H9 (cell line): ENCODE measurements around the gene NSRP1. TPM values are rescaled to one million over a fixed set of nuclear protein-coding genes. Genes with fewer than 3 reads are reported as not detected.

Experiments used
- DNase-seq: peaks from one replicate; pipeline ENCODE4 v3.0.0-alpha.2; 2017
- H2AFZ ChIP-seq: one replicate; pipeline ENCODE4 v1.6.1; 2013; ENCODE audit warnings: mild to moderate bottlenecking, low read length, control low read depth, moderate library complexity
- H2AK5ac ChIP-seq: 2 replicates; pipeline ENCODE4 v1.6.1; 2013; ENCODE audit warnings: low read length, control low read depth, mixed read lengths; ENCODE audit not compliant: insufficient read length
- H2BK120ac ChIP-seq: one replicate; pipeline ENCODE4 v1.6.1; 2013; ENCODE audit warnings: low read depth, mild to moderate bottlenecking, low read length, control low read depth, inconsistent platforms; ENCODE audit not compliant: poor library complexity, severe bottlenecking
- H2BK12ac ChIP-seq: 2 replicates; pipeline ENCODE4 v1.6.1; 2013; ENCODE audit warnings: low read length, control low read depth, mixed read lengths, low read depth; ENCODE audit not compliant: insufficient read length
- H2BK15ac ChIP-seq: 2 replicates; pipeline ENCODE4 v1.6.1; 2013; ENCODE audit warnings: low read depth, low read length, control low read depth
- H2BK20ac ChIP-seq: one replicate; pipeline ENCODE4 v1.6.1; 2013; ENCODE audit warnings: low read depth, mild to moderate bottlenecking, low read length, control low read depth, inconsistent platforms; ENCODE audit not compliant: poor library complexity, severe bottlenecking
- H2BK5ac ChIP-seq: 2 replicates; pipeline ENCODE4 v1.6.1; 2013; ENCODE audit warnings: low read length, control low read depth, mixed read lengths; ENCODE audit not compliant: insufficient read length
- H3K14ac ChIP-seq: 2 replicates; pipeline ENCODE4 v1.6.1; 2013; ENCODE audit warnings: low read length, control low read depth; ENCODE audit not compliant: insufficient read depth
- H3K18ac ChIP-seq: 2 replicates; pipeline ENCODE4 v1.6.1; 2013; ENCODE audit warnings: low read depth, mild to moderate bottlenecking, mixed read lengths, low read length, control low read depth; ENCODE audit not compliant: insufficient read length
- H3K23ac ChIP-seq: 2 replicates; pipeline ENCODE4 v1.6.1; 2013; ENCODE audit warnings: low read length, control low read depth, mixed read lengths, low read depth; ENCODE audit not compliant: insufficient read length
- H3K23me2 ChIP-seq: 2 replicates; pipeline ENCODE4 v1.6.1; 2013; ENCODE audit warnings: low read depth, mild to moderate bottlenecking, mixed read lengths, low read length, control low read depth; ENCODE audit not compliant: insufficient read length, poor library complexity, severe bottlenecking
- H3K27ac ChIP-seq: 2 replicates; pipeline ENCODE4 v1.5.1; 2013; ENCODE audit warnings: low read length, control low read depth, mixed read lengths, low read depth; ENCODE audit not compliant: insufficient read length
- H3K27me3 ChIP-seq: 2 replicates; pipeline ENCODE4 v1.6.1; 2013; ENCODE audit warnings: low read length, control low read depth, inconsistent platforms; ENCODE audit not compliant: insufficient read depth
- H3K4ac ChIP-seq: 2 replicates; pipeline ENCODE4 v1.6.1; 2013; ENCODE audit warnings: low read depth, mild to moderate bottlenecking, control low read depth, inconsistent platforms, low read length, moderate library complexity
- H3K4me1 ChIP-seq: 2 replicates; pipeline ENCODE4 v1.6.1; 2013; ENCODE audit warnings: low read length, control low read depth, inconsistent platforms; ENCODE audit not compliant: insufficient read depth
- H3K4me2 ChIP-seq: 2 replicates; pipeline ENCODE4 v1.6.1; 2013; ENCODE audit warnings: low read length, control low read depth, mixed read lengths; ENCODE audit not compliant: insufficient read length, insufficient read depth
- H3K56ac ChIP-seq: 2 replicates; pipeline ENCODE4 v1.6.1; 2013; ENCODE audit warnings: low read depth, mild to moderate bottlenecking, mixed read lengths, low read length, control low read depth; ENCODE audit not compliant: insufficient read length
- H3K79me1 ChIP-seq: 2 replicates; pipeline ENCODE4 v1.6.1; 2013; ENCODE audit warnings: low read depth, mild to moderate bottlenecking, moderate library complexity, low read length, control low read depth, inconsistent platforms; ENCODE audit not compliant: insufficient read depth, poor library complexity, severe bottlenecking
- H3K79me2 ChIP-seq: 2 replicates; pipeline ENCODE4 v1.6.1; 2013; ENCODE audit warnings: low read length, control low read depth, inconsistent platforms; ENCODE audit not compliant: insufficient read depth
- H3K9ac ChIP-seq: 2 replicates; pipeline ENCODE4 v1.6.1; 2013; ENCODE audit warnings: low read length, control low read depth, mixed read lengths; ENCODE audit not compliant: insufficient read length; ENCODE audit errors: extremely low read depth
- H3K9me3 ChIP-seq: one replicate; pipeline ENCODE4 v1.6.1; 2013; ENCODE audit warnings: low read depth, low read length, inconsistent platforms; ENCODE audit not compliant: control insufficient read depth
- H3T11ph ChIP-seq: one replicate; pipeline ENCODE4 v1.6.1; 2013; ENCODE audit warnings: mild to moderate bottlenecking, low read length, control low read depth, inconsistent platforms
- H4K20me1 ChIP-seq: one replicate; pipeline ENCODE4 v1.6.1; 2013; ENCODE audit not compliant: control insufficient read depth, insufficient read length, insufficient read depth
- H4K5ac ChIP-seq: 2 replicates; pipeline ENCODE4 v1.6.1; 2013; ENCODE audit warnings: low read depth, mild to moderate bottlenecking, mixed read lengths, low read length, control low read depth; ENCODE audit not compliant: insufficient read length
- H4K8ac ChIP-seq: replicated peaks from 2 replicates; pipeline ENCODE4 v1.6.1; 2013; ENCODE audit warnings: low read length, control low read depth, mixed read lengths, low read depth; ENCODE audit not compliant: insufficient read length
- H4K91ac ChIP-seq: 2 replicates; pipeline ENCODE4 v1.6.1; 2013; ENCODE audit warnings: low read depth, mild to moderate bottlenecking, moderate library complexity, mixed read lengths, low read length, control low read depth; ENCODE audit not compliant: insufficient read length
- H3K27ac Mint-ChIP-seq, 3 experiments: 2 replicates in 2 of 3; 3 replicates in 1 of 3; pipeline ENCODE4 v1.8.0; 2020 to 2021; ENCODE audit warnings: mixed read lengths in 3 of 3, mild to moderate bottlenecking in 1 of 3, moderate library complexity in 1 of 3
- H3K27me3 Mint-ChIP-seq: 2 replicates; pipeline ENCODE4 v1.8.0; 2021; ENCODE audit warnings: low read depth, mild to moderate bottlenecking, moderate library complexity, mixed read lengths
- H3K36me3 Mint-ChIP-seq, 3 experiments: 2 replicates in 2 of 3; 3 replicates in 1 of 3; pipeline ENCODE4 v1.8.0; 2020 to 2021; ENCODE audit warnings: low read depth in 3 of 3, mixed read lengths in 3 of 3; ENCODE audit not compliant: insufficient read depth in 1 of 3
- H3K4me1 Mint-ChIP-seq, 2 experiments: 2 replicates each; pipeline ENCODE4 v1.8.0; 2020; ENCODE audit warnings: mixed read lengths in 2 of 2
- H3K4me3 Mint-ChIP-seq, 2 experiments: 2 replicates in 1 of 2; 3 replicates in 1 of 2; pipeline ENCODE4 v1.8.0; 2020 to 2021; ENCODE audit warnings: mild to moderate bottlenecking in 2 of 2, mixed read lengths in 2 of 2, moderate library complexity in 1 of 2
- H3K9me3 Mint-ChIP-seq, 2 experiments: 2 replicates in 1 of 2; 3 replicates in 1 of 2; pipeline ENCODE4 v1.8.0; 2020; ENCODE audit warnings: mild to moderate bottlenecking in 2 of 2, mixed read lengths in 2 of 2, moderate library complexity in 1 of 2
- CTCF ChIP-seq: fragments of 200-600 bp; sonication (generic); conservative IDR thresholded peaks from 3 replicates; pipeline ENCODE4 v1.8.0; 2021; ENCODE audit warnings: antibody characterized with exemption, mild to moderate bottlenecking
- WGBS: extraction: QIAGEN DNeasy Blood & Tissue Kit; methylation state at CpG from one replicate; pipeline ENCODE4 v1.1.7; 2013; ENCODE audit warnings: missing lambda C conversion rate, low lambda C conversion rate, mixed read lengths; ENCODE audit not compliant: insufficient read length; ENCODE audit errors: extremely low coverage; 5-methylcytosine and 5-hydroxymethylcytosine counted together
- total RNA-seq: library from RNA; stranded (reverse); gene quantifications from 2 replicates; pipeline ENCODE4 v1.2.1, GENCODE V29; 2021

The NSRP1 gene
- total RNA-seq, 1 experiment from 2014 or later: 33.3 TPM

GRCh38 chr17:30104575-30105339 is 11.9 kb upstream of the NSRP1 start:
- H2BK12ac ChIP-seq: no peak overlapping the region
- H3K4me1 ChIP-seq: no peaks in the 10 kb centered on the region
- no peaks in the 10 kb centered on the region for H3K79me2 ChIP-seq
- no peak overlapping the region for H2BK120ac ChIP-seq
- peak overlapping the region; percentile 58 for H3K9ac ChIP-seq
- H3K4me2 ChIP-seq: peak overlapping the region; percentile 59
- peak overlapping the region; percentile 72 to 83 for H3K4me3 Mint-ChIP-seq
- H3K27me3 Mint-ChIP-seq: no peaks in the 10 kb centered on the region; the same call in 1 of the 2 replicates
- no peak overlapping the region for H4K8ac ChIP-seq
- H3K4me1 Mint-ChIP-seq: peaks cover 4 to 5% of the 10 kb centered on the region in 2 experiments; a peak in 3 of 4 replicates
- H2BK5ac ChIP-seq: no peak overlapping the region
- no peaks in the 10 kb centered on the region for H3K9me3 Mint-ChIP-seq
- no peak overlapping the region for H2BK15ac ChIP-seq
- no peak overlapping the region for H3K4ac ChIP-seq
- no peaks in the 10 kb centered on the region for H4K20me1 ChIP-seq
- H2AFZ ChIP-seq: peak overlapping the region; percentile 96
- no peaks in the 10 kb centered on the region for H3K27me3 ChIP-seq
- H3K14ac ChIP-seq: peak overlapping the region; percentile 46; the same call in 1 of the 2 replicates
- whole genome bisulfite sequencing: no CpG with 5 or more reads among the region's 29 CpGs
- H3K18ac ChIP-seq: peak overlapping the region; percentile 40
- H3K79me1 ChIP-seq: no peaks in the 10 kb centered on the region
- H2BK20ac ChIP-seq: no peak overlapping the region
- H3K56ac ChIP-seq: no peak overlapping the region
- H3K23me2 ChIP-seq: no peaks in the 10 kb centered on the region
- H3K9me3 ChIP-seq: no peaks in the 10 kb centered on the region
- no peak overlapping the region for H3K27ac ChIP-seq
- H3K27ac Mint-ChIP-seq: peak overlapping the region; percentile 65 to 91 (median 78); a peak in 6 of 7 replicates
- H3K36me3 Mint-ChIP-seq: no peaks in the 10 kb centered on the region
- no peak overlapping the region for H3T11ph ChIP-seq
- peak; percentile 88 for DNase-seq
- no peak overlapping the region for H4K5ac ChIP-seq
- no peak overlapping the region for H3K23ac ChIP-seq
- H4K91ac ChIP-seq: no peak overlapping the region
- peak; percentile 94 for TF ChIP-seq CTCF
- H2AK5ac ChIP-seq: no peak overlapping the region
